Epithelial cell of proximal tubule (primary cell): ENCODE data around the gene MESD. TPM values are rescaled to one million over a fixed set of nuclear protein-coding genes. Genes with fewer than 3 reads are reported as not detected.

Experiments used
- DNase-seq: peaks from one replicate; pipeline ENCODE4 v3.0.0-alpha.2; 2011; ENCODE audit warnings: low read depth
- H3K4me3 ChIP-seq: 2 replicates; pipeline ENCODE4 v1.5.1; 2011; ENCODE audit warnings: low read depth, mild to moderate bottlenecking, low read length
- CTCF ChIP-seq: conservative IDR thresholded peaks from 2 replicates; pipeline ENCODE4 v1.5.1; 2012; ENCODE audit warnings: low read depth, mild to moderate bottlenecking, low read length
- total RNA-seq: library from RNA; depleted of rRNA; stranded (reverse); fragments of >200 nt; gene quantifications from 2 replicates; pipeline ENCODE4 v1.2.3, GENCODE V29; 2015

Gene MESD
- total RNA-seq, 1 donor from 2014 or later = 27.0 TPM

GRCh38 chr15:80931721-80932512 is 57.7 kb downstream of the MESD start:
- DNase-seq = no peak
- TF ChIP-seq CTCF = no peak
- no peak overlapping the region for H3K4me3 ChIP-seq

- DNase-seq = no peak
- no peak for TF ChIP-seq CTCF
- no peak overlapping the region for H3K4me3 ChIP-seq
Measured at GRCh38 chr15:80931191-80931590, 58.4 kb downstream of the MESD start.

GRCh38 chr15:80929689-80930088 is 59.9 kb downstream of the MESD start:
- no peak for DNase-seq
- TF ChIP-seq CTCF = no peak
- no peak overlapping the region for H3K4me3 ChIP-seq

GRCh38 chr15:80929225-80929624 is 60.4 kb downstream of the MESD start:
- no peak for DNase-seq
- TF ChIP-seq CTCF = no peak
- no peak overlapping the region for H3K4me3 ChIP-seq

- TF ChIP-seq CTCF = no peak
- DNase-seq = no peak
- H3K4me3 ChIP-seq = no peak overlapping the region
Measured at GRCh38 chr15:80926126-80926525, 63.5 kb downstream of the MESD start.

GRCh38 chr15:80925597-80926059 is 64.0 kb downstream of the MESD start:
- no peak for TF ChIP-seq CTCF
- no peak overlapping the region for H3K4me3 ChIP-seq
- DNase-seq = no peak

GRCh38 chr15:80924278-80924677 is 65.3 kb downstream of the MESD start:
- no peak overlapping the region for H3K4me3 ChIP-seq
- no peak for DNase-seq
- TF ChIP-seq CTCF = no peak
